Measurements from ENCODE around the gene UBE2E2.

UBE2E2 gene

DNA sequence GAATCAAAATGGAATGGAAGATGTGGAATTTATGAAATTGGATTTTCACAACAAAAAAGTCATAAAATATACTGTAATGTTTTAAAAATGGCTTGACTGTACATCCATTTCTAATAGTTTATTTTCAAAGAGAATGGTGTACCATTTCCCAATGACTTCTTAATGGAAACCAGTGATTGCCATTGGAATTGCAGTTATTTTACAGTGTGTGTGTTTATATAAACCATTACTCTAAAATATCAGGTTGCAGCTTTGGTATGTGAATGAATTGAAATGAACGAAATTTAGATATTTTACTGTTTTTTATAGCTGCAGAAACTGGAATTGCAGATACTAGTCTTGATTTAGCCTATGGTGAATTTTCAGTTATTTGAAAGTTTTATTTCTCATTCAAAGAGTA, 165.6 kb downstream of the UBE2E2 start:
- ATAC-seq = peak; percentile 22; the same call in 1 of the 3 replicates
- TF ChIP-seq TCF4 (CRISPR knock-in tag; IDR thresholded peaks at IDR 0.05; ENCODE audit: borderline replicate concordance) = no peak
- TF ChIP-seq SNAI2 (CRISPR knock-in tag; IDR thresholded peaks at IDR 0.05) = no peak
- TF ChIP-seq ZNF70 (CRISPR knock-in tag; IDR thresholded peaks at IDR 0.05) = no peak
- TF ChIP-seq, protein P1, sequence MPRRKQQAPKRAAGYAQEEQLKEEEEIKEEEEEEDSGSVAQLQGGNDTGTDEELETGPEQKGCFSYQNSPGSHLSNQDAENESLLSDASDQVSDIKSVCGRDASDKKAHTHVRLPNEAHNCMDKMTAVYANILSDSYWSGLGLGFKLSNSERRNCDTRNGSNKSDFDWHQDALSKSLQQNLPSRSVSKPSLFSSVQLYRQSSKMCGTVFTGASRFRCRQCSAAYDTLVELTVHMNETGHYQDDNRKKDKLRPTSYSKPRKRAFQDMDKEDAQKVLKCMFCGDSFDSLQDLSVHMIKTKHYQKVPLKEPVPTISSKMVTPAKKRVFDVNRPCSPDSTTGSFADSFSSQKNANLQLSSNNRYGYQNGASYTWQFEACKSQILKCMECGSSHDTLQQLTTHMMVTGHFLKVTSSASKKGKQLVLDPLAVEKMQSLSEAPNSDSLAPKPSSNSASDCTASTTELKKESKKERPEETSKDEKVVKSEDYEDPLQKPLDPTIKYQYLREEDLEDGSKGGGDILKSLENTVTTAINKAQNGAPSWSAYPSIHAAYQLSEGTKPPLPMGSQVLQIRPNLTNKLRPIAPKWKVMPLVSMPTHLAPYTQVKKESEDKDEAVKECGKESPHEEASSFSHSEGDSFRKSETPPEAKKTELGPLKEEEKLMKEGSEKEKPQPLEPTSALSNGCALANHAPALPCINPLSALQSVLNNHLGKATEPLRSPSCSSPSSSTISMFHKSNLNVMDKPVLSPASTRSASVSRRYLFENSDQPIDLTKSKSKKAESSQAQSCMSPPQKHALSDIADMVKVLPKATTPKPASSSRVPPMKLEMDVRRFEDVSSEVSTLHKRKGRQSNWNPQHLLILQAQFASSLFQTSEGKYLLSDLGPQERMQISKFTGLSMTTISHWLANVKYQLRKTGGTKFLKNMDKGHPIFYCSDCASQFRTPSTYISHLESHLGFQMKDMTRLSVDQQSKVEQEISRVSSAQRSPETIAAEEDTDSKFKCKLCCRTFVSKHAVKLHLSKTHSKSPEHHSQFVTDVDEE (CRISPR knock-in tag; IDR thresholded peaks at IDR 0.05) = no peak
- TF ChIP-seq ZC3H10 (CRISPR knock-in tag; IDR thresholded peaks at IDR 0.05) = no peak
- TF ChIP-seq, protein P2, sequence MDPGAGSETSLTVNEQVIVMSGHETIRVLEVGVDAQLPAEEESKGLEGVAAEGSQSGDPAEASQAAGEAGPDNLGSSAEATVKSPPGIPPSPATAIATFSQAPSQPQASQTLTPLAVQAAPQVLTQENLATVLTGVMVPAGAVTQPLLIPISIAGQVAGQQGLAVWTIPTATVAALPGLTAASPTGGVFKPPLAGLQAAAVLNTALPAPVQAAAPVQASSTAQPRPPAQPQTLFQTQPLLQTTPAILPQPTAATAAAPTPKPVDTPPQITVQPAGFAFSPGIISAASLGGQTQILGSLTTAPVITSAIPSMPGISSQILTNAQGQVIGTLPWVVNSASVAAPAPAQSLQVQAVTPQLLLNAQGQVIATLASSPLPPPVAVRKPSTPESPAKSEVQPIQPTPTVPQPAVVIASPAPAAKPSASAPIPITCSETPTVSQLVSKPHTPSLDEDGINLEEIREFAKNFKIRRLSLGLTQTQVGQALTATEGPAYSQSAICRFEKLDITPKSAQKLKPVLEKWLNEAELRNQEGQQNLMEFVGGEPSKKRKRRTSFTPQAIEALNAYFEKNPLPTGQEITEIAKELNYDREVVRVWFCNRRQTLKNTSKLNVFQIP (CRISPR knock-in tag; IDR thresholded peaks at IDR 0.05; ENCODE audit: borderline replicate concordance, low read depth) = no peak
- no peak for TF ChIP-seq ZFP3 (CRISPR knock-in tag; IDR thresholded peaks at IDR 0.05)
- TF ChIP-seq OSR1 (CRISPR knock-in tag; IDR thresholded peaks at IDR 0.05) = no peak

DNA sequence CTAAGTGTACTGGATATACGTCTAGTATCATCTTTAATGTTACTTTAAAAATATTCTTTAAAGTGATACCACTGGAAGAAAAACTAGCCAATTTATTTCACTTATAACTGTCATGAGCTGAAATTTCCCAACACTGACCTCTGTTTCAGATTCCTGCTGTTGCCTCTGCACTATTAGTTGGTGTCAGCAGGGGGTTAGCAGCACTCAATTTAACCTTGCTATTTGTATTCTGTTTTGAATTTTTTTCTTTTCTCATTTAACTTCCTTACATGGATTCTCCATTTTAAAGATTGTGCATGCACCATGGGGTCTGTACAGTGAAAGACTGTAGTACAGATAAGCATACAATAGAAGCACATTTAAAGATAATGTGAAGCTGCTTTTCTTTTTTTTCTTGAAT, 169.2 kb downstream of the UBE2E2 start:
- no peak for TF ChIP-seq TCF4 (CRISPR knock-in tag; IDR thresholded peaks at IDR 0.05; ENCODE audit: borderline replicate concordance)
- no peak for TF ChIP-seq ZNF565 (CRISPR knock-in tag; conservative IDR thresholded peaks at IDR 0.05; ENCODE audit: low read depth)
- no peak for TF ChIP-seq ZC3H10 (CRISPR knock-in tag; IDR thresholded peaks at IDR 0.05)
- no peak for TF ChIP-seq PPARA (CRISPR knock-in tag; IDR thresholded peaks at IDR 0.05; ENCODE audit: borderline replicate concordance)
- no peak for TF ChIP-seq ESRRG (CRISPR knock-in tag; IDR thresholded peaks at IDR 0.05)
- TF ChIP-seq ZFP3 (CRISPR knock-in tag; IDR thresholded peaks at IDR 0.05) = no peak
- no peak for TF ChIP-seq ISL1 (CRISPR knock-in tag; IDR thresholded peaks at IDR 0.05)
- no peak for ATAC-seq

DNA sequence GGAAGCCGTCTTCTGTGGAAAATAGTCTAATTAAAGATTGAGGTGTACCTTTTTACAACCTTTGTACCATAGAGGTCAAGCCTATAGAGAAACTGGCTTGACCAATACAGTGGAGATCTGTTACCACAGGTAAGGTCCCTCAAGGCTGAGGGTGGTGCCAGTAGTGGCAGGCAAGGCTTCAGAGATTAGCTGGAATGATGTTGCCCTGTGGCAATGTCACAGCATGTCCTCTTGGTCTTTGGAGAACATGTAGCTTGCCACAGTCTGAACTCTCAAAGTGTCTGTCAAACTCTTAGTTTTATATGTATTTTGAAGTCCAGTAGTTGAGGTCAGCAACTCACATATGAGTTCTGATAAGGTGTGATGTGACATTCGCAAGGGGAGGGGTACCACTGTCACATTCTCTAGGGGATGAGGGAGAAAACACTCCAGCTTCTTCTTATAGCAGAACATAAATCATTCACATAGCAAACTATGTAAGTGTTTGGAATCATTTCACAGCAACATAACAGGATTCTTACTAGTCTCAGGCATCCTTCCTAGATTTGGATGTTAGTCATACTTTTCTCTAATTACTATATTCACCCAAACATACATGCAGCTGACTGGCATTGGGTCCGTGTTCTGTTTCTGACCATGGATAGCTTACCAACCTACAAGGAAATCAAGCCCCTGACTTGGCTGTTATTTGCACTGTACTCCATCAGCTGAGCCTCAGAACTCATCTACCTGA, 173.6 kb downstream of the UBE2E2 start:
- ATAC-seq = no peak
- TF ChIP-seq, protein P2 (CRISPR knock-in tag; IDR thresholded peaks at IDR 0.05; ENCODE audit: borderline replicate concordance, low read depth) = no peak

DNA sequence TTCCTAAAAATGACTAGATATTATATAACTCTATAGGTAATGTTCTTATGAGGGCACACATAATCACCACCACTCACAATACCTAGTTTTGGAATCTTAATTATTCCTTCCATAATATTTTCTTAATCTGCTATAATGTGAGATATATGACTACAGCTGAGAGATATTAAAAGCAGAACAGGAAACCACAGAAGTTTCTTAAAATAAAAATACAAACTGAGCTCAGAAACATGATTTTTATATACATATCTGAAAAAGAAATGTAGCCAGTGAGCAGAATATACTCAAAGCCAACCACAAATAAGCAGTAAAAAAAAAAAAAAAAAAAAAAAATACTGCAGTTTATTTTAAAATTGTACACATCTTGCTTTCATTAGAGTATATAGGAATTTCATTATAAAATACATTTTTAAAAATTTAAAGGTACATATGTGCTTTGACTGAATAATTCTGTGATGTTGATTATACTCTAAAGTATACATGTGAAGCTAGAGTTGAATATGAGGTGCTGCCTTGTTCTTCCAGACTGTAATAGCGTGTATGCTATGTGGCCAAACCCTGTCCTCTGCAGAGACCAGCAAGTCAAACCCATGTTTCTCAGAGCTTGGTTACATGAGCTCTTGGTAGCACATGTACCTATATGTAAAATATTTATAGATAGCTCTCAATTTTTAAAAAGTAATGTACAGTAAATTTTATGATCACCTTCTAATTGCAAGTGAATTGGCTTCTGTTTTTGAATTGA, 175.0 kb downstream of the UBE2E2 start:
- no peak for ATAC-seq
- TF ChIP-seq ARNTL (CRISPR knock-in tag; IDR thresholded peaks at IDR 0.05; ENCODE audit: borderline replicate concordance, low read depth) (no peak), ISL1 (CRISPR knock-in tag; IDR thresholded peaks at IDR 0.05) (no peak), ZFP3 (CRISPR knock-in tag; IDR thresholded peaks at IDR 0.05) (no peak), CSDC2 (CRISPR knock-in tag; IDR thresholded peaks at IDR 0.05) (no peak), ZNF565 (CRISPR knock-in tag; conservative IDR thresholded peaks at IDR 0.05; ENCODE audit: low read depth) (no peak), ZFP30 (CRISPR knock-in tag; IDR thresholded peaks at IDR 0.05) (no peak), BACH2 (CRISPR knock-in tag; IDR thresholded peaks at IDR 0.05; ENCODE audit: borderline replicate concordance) (no peak)
- TF ChIP-seq, protein P3, sequence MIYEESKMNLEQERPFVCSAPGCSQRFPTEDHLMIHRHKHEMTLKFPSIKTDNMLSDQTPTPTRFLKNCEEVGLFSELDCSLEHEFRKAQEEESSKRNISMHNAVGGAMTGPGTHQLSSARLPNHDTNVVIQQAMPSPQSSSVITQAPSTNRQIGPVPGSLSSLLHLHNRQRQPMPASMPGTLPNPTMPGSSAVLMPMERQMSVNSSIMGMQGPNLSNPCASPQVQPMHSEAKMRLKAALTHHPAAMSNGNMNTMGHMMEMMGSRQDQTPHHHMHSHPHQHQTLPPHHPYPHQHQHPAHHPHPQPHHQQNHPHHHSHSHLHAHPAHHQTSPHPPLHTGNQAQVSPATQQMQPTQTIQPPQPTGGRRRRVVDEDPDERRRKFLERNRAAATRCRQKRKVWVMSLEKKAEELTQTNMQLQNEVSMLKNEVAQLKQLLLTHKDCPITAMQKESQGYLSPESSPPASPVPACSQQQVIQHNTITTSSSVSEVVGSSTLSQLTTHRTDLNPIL (CRISPR knock-in tag; IDR thresholded peaks at IDR 0.05; ENCODE audit: low read depth) = no peak
- TF ChIP-seq, protein P1 (CRISPR knock-in tag; IDR thresholded peaks at IDR 0.05) = no peak
- TF ChIP-seq, protein P4, sequence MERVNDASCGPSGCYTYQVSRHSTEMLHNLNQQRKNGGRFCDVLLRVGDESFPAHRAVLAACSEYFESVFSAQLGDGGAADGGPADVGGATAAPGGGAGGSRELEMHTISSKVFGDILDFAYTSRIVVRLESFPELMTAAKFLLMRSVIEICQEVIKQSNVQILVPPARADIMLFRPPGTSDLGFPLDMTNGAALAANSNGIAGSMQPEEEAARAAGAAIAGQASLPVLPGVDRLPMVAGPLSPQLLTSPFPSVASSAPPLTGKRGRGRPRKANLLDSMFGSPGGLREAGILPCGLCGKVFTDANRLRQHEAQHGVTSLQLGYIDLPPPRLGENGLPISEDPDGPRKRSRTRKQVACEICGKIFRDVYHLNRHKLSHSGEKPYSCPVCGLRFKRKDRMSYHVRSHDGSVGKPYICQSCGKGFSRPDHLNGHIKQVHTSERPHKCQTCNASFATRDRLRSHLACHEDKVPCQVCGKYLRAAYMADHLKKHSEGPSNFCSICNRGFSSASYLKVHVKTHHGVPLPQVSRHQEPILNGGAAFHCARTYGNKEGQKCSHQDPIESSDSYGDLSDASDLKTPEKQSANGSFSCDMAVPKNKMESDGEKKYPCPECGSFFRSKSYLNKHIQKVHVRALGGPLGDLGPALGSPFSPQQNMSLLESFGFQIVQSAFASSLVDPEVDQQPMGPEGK (CRISPR knock-in tag; IDR thresholded peaks at IDR 0.05; ENCODE audit: borderline replicate concordance) = no peak
